Activated CD8-positive, alpha-beta memory T cell treated with anti-CD3 and anti-CD28 coated beads for 4 hours (primary cell): ENCODE data around the gene NR2F6.

Experiments used
- DNase-seq, 2 donors: peaks; one replicate each; pipeline ENCODE4 v3.0.0-alpha.2; 2020; ENCODE audit warnings: low read depth in 2 of 2

The NR2F6 gene

DNA sequence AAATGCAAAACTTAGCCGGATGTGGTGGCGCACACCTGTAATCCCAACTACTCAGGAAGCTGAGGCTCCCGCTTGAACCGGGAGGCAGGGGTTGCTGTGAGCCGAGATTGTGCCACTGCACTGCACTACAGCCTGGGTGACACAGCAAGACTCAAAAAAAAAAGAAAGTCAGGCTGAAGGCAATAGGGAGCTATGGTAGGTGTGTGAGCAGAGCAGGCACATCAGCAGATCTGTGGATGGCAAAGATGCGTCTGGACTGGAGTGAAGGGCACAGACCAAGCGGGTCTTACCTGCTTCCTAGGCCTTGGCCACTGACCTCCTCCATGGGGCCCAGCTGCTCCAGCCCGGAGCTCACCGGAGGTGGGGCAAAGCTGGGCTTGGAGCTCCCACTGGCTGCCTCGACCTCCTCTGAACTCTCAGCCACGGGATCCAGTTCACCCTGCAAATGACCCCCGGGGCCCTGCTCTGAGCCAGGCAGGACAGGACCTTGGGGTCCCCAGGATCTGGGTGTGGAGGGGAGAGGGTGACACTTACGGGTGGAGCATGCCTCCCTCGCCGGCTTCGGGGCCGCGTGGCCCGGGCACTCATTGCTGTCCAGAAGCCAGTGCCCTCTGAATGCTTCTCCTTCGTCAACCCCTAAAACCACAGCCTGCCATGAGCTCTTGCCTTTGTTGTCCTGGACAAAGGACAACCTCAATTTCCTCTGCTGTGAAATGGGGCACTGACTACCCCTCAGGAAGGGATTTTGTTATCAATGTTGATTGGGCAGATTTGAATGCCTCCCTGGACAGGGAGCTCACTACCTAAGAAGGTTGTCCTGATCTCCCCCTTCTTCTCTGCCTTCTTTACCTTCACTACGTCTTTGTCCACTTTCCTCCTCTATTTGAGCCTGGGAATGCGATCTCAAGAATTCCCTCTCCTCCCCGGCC, 18.3 kb upstream of the NR2F6 start:
- DNase-seq = no peak

DNA sequence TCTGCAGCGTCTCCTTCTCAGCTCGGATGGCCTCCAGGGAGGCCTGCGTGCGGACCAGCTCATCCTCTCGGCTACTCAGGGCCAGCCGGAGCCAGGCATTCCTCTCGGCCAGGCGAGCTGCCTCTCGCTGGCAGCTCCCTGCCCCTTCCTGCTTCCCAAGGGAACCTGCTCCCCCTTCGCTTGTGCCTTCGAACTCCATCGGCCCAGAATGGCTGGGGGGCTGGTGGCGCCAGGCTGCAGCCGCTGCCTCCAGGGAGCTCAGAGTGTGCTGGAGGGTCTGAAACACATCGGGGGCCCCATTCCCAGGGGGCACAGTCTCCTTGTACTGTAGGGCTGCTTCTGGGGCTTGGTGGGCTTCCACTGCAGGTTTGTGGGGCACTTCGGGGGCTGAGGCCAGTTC, 16.8 kb upstream of the NR2F6 start:
- no peak for DNase-seq

DNA sequence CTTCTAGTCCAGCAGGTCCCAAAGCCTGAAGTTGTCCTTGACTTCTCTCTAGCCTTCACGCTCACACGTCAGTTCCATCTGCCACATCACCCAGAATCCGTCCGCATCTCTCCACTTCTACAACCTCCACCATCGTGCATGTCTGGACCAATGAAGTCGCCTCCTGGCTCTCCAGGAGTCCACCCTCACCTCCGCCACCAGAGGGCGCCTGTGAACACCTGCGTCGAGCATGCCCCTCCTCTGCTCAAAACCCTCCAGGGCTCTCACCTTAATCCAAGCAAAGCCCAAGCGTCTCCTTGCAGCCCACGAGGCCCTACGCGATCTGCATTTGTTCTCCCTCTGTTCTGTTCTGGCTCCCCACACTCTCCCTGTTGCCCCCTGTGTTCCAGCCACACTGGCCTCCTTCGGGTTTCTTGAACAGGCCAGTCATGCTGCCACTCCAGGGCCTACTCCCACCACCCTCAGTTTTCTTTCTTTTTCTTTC, 15.2 kb upstream of the NR2F6 start:
- DNase-seq = peak; percentile 78 to 80

DNA sequence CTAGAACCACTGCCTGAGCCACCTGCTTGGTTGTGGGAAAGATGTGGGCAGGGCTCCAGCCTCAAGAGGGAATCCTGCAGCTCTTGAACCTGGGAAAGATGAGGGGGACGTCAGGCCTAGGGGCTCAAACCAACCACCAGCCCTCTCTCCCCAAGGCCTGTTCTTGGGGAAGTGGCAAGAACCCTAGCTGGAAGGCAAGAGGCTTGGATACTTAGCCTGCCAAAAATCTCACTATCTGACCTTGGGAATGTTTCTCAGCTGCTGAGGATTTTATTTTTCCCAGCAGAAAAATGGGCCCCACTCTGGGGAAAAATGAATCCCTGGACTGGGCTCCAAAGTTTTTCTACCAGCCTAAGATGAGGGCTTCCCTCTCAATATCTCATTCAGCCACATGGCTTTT, 14.2 kb upstream of the NR2F6 start:
- DNase-seq = no peak

DNA sequence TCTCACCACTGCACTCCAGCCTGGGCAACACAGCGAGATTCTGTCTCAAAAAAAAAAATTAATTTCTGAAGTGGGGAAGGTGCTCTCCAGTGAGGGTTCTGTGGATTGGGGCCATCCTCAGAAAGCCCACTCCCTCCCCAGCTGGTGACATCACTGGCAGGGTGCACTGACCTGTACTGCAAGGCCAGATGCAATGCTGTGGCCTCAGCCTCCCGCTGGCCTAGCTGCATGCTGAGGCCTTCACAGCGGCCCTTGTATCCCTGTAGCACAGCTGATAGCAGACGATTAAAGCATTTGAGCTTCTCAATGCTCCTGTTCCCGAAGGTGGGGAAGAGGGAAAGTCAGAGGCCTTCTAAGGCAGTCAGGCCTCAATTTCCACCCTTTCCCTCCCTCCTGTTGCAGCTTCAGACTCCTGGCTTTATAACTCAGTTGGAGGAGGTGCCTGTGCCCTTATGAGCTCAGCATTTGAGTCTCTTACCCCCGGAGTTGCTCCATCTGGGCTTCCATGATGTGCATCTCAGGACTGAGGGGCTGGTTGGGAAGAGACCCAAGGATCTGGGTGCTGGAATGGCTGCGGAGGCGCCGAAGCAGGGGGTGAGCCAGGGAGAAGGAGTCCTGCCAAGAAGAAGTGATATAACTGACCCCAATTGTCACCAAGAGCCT, 13.5 kb upstream of the NR2F6 start:
- no peak for DNase-seq

DNA sequence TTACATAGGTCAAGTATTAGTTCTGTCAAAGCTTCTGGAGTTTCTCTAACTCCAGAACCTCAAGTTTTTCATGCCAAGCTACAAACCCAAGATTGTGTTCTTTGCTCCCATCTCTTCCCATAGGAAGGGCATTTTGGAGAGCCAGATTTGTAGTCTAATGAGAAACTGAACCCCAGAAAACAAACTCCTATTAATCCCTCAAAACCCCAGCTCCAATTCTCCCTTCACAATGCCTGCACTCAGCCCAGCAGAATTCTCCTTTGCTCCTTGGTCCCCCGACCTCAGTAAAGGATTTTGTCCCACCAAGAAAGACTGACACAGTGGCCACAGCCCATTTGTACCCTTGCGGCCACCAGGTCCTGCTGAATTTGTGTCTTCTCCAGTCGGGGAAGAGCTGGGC, 10.4 kb upstream of the NR2F6 start:
- no peak for DNase-seq

DNA sequence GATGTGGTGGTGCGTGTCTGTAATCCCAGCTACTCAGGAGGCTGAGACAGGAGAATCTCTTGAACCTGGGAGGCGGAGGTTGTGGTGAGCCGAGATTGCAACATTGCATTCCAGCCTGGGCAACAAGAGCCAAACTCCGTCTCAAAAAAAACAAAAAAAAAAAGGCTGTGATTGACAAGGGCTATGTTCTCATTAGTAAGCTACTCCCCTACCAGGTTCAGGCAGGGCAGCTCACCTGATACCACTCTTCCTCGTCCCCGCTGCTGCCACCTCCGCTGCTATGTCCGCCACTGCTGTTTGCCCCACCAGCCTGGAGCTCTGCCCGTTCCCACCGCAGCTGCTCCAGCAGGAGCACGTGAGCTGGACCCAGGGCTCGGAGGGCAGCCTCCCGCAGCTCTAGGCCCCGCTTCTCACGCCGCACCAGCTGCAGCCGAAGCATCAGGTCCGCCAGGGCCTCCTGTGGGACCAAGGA, 9.5 kb upstream of the NR2F6 start:
- no peak for DNase-seq

DNA sequence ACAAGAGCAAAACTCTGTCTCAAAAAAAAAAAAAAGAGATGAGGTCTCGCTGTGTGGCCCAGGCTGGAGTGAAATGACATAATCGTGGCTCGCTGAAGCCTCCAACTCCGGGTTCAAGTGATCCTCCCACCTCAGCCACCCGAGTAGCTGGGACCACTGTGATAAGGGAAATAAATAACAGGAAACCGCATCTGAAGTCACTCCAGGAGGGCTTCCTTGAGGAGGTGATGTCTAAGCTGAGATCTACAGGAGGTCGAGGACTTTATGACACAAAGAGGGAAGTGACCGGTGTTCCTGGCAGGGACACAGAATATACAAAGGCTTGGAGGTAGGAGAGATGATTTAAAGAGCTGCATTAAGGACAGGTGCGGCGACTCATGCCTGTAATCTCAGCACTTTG, 8.9 kb upstream of the NR2F6 start:
- DNase-seq = no peak

DNA sequence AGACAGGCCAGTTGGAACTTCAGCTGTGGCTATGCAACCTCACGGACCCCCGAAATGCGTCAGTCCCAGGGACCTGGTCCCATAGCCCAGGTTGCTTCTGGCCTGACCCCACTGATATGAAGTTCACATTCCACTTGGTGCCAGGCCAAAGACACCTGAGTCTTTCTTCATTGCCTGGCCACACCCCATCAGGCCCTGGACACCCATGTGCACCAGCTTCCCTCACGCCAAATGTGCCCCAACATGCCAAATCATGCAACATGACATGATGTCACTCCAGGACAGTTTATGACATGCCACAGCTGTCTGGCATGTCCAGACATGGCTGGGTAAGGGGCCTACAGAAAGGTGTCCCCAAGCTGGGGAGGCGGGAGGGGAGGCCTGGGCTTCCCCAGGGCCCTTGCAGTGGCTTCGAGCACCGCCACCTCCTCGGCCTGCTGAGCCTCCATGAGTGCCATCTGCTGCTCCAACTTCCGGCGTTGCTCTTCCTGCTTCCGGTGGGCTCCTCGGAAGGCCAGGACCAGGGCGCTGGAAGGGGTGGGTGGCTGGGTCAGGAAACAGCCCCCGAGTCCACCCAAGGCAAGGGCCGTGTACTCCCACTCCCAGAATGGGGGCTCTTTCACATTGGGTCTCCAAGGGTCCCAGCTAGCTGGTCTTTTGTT, 4.3 kb upstream of the NR2F6 start:
- DNase-seq = no peak

DNA sequence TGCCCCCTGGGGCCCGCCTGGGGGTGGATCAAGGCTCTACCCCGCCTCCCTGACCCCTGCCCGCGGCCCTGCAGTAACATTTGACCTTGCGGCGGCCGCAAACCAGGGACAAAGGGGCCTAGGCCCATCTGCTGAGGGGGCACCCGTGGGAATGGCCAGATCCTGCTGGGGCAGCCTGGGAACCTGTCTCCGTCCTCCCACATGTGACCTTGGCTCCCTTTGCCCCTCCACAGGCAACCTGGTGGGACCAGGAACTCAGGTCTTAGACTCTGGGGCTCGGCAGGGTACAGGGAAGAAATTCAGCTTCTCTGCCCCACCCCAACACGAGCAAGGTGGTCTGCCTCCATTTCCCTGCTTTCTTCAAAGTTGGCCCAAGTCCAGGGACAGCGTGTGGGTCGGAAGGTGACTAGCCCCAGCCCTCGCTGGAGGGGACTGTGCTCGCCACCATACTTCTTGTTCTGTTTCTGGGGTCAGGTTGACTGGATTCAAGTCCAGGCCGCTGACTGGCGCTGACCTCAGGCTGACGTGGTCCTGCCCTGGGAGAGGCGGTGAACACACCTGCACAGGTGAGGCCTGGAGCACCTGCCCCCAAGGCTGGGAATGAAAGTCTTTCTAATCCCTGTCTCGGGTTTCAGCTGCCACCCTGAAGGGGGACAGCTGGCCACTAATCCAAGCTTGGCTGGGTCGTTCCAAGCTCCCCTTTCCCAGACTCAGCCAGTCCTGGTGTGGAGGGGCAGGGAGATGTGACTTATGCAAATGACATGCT, 2.5 kb upstream of the NR2F6 start:
- no peak for DNase-seq

DNA sequence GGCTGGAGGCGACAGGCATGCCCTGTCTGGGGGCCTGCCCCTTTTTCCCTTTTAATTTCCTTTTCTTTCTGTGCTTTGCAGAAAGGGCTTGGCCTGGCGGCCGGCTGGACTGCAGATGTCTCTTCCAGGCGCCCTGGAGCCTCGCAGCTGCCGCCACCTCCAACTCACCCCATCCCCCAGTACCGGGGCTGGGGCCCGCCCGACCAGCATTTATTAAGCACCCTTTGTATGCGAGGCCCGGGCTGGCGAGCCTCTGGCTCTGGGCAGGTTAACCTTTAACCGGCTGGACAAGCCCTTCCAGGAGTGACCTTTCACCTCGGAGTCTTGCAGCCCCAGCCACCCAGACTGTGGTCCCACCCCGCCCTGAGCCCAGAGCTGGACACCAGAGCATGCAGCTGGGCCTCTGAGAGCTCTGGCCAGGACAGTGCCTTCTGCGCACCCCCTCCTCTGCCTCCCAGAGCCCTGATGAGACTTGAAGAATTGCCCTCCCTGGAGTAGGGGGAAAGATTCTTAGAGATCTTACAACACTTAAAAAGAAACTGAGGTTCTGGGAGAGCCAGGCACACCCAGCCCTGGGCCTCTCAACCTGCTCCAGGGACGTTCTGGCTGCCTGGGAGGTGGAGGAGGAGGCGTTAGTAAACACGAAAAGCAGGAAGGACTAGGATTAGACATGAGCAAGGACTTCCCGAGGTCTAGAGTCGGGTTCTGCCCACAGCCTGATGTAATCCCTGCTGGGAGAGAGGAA, 1.1 kb upstream of the NR2F6 start:
- DNase-seq = no peak

DNA sequence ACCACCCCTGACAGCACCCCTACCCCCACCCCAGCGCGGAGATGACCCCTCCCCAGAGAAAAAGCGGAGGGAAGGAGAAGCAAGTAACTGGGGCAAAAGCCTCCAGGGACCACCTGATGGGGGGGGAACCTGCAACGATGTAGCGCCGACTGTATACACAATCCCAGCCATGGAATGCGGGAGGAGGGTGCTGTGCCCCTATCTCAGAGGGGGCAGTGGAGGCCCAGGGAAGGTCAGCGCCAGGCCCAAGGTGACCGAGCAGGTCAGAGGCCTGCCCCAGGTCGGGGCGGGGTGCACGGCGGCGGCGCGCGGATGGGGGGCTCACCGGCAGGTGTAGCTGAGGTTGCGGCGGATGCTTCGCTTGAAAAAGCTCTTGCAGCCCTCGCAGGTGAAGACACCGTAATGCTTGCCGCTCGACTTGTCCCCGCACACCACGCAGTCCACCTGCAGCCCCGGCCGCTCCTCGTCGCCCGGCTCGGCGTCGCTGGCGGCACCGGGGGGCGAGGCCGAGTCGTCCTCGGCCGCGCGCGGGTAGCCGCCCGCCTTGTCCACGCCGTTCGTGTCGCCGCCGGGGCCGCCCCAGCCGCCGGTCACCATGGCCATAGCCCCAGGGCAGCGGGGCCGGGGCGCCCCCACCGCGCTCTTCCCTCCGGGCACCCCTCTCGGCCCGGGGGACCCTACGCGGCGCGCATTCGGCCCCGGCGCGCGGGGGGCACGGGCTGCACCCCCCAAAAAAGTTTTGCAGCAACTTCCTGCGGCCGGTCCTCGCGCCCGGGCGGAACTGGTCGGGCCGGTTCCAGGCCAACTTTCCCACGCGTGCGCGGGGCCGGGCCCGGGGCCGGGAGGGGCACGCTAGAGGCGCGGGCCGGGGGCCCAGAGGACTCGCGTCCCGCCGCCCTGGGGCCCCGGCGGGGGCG, 843 bp downstream of the NR2F6 start:
- no peak for DNase-seq

DNA sequence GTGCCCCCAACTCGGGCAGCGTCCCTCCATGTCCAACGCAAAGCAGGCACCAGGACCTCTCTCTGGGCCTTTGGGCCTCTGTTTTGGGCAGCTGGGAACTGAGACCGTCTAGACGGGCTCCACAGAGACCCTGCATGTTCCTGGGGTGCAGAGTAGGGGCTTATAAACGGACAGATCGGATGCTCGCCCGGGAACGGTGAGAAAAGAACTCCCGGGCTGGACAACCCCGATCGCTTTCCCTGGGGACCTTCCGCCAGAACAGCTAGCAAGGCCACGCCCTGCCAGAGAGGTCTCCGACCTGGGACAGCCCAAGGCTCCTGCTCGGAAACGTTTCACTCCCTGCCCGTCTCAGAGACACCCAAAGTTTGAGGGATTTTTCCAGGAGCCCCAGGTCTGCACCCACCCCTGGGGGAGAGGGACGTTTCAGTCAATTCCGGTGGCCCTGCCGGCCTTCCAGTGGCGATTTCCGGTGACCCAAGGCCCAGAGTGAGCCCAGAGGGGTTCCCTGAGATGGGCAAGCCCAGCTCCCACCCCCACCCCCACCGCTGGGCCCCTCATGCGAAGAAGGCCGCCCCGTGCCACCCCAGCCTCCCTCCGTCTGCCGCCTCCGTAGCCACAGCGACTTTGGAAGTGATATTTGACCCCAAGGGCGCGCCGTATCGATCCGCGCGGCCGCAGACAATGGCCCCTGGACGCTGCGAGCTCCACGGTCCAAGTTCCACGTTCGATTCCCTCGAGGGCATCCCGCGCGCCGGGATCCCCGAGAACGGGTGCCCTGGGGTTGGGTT, 1.7 kb downstream of the NR2F6 start:
- DNase-seq = no peak

DNA sequence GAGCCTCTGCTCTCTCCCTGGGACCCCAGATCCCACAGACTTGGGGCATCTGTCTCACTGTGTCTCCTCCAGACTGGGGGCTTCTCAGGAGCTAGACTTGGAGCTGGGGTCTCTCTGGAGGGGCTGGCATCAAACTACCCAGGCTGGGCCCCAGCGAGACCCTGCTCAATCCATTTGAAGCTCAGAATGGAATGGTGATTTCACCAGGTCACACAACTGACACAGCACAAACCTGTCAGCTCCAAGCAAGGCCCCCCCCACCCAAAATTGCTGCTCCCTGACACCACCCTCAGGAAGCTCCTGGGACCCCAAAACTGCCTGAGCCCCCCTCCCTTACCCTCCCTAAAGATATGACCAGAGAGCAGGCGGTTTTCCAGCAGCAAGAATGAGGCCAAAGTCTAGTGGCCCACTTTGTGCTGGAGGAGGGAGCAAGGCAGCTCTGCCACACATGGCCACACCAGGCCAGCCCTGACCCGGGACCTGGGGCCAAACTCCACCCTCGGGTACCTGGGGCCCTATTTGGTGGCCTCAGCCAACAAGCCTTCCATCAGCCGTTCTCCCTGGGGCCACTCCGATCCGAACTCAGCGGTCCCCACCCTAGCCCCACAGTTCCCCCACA, 2.4 kb downstream of the NR2F6 start:
- no peak for DNase-seq

DNA sequence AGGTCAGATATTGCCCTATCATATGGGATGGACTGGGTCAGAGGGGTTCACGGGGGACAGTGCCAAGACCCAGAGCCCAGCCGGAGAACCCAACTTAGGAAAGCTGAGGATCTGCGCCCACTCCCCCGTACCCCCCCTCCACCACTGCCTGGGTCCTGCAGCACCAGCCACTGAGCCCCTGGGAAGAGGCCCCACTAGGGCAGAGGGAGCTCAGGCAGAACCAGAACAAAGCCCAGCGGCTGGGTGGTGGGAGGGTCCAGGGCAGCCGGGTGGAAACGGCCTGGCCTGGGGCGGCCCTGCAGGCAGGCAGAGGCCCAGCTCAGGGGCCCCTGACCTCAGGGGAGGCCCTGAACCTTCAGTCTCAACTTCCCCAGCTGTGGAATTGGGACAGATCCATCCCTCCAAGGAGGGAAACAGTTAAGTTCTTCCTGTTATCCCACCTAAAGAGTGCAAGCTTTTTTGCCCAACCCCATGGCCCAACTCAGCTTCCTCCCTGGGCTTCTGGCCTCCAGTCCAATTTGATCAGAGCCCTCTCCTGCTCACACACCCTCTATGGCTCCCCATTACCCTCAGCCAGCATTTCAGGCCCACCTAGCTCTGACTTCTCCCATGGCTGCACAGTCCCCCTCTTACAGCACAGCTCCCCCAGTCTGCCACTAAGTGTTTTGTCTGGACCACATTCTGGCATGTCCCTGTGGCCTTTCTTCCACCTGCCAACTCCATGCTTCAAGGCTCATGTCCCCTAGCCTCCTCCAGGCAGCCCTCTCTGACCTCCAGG, 3.1 kb downstream of the NR2F6 start:
- DNase-seq = no peak

DNA sequence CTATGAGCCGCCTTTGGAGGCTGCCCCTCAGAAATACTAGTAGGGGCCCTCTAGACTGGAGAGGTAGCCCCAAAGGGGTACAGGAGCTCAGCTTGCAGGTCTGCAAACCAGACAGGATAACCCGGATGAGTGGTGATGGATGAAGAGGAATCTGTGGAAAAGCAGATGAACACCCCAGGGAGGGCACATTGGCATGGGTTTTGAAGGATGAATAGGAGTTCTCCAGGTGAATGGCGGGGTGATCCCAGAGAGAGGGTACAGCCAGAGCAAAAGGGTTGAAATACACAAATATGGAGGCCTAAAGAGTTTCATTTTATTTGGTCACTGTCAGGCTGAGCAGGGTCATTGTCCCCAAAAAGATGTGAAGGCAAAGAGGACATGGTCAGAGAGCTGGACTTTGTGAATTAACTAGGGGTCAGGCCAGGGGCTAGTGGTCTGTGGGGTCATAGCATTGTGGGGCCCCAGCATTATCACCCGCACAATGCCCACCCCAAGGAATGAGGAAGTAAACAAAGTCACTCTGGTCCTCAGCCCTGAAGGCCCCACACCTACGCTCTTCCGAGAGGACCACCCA, 4.8 kb downstream of the NR2F6 start:
- no peak for DNase-seq

DNA sequence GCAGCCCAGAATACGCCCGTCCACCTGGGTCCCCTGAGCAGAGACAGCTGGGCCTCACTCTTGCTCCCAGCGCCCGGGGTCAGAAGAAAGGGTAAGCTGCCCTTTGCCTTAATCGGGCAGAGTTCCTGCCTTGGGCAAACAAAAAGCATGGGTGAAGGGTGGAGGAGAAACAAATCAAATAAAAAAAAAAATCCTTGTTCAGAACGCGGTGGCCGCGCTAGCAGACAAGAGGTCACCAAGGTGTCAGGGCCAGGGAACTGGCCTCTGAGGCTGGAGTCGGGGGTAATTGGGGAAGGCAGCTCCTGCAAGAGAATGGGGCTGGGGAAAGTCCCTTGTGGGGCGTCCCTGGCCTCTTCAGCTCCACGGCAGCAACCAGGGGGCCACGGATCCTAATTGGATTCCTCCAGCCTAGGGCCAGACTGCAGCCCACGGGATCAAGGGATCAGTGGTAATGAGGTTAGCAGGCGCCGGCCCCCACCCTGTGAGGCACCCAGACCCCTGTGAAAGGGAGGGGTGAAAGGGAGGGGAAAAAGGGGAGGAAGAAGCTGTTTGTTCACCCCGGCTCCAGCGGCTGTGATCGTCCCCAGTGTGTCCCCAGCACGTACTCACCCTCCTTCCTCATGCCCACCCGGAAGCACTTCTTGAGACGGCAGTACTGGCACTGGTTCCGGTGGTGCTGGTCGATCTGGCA, 5.5 kb downstream of the NR2F6 start:
- no peak for DNase-seq
